Karpas-422 (cell line): ENCODE data around the gene AGPAT4. TPM values are rescaled to one million over a fixed set of nuclear protein-coding genes. Genes with fewer than 3 reads are reported as not detected.

Experiments
- DNase-seq: peaks from one replicate; pipeline ENCODE4 v3.0.0-alpha.2; 2015
- H2AFZ ChIP-seq: fragments of 200-600 bp; sonication (generic); 2 replicates; pipeline ENCODE4 v1.6.1; 2014; ENCODE audit warnings: antibody characterized with exemption, low read length, mixed read lengths
- H3K27ac ChIP-seq: fragments of 200-600 bp; sonication (generic); 2 replicates; pipeline ENCODE4 v1.5.1; 2014; ENCODE audit warnings: mild to moderate bottlenecking, low read length, moderate library complexity
- H3K27me3 ChIP-seq: fragments of 200-600 bp; sonication (generic); 2 replicates; pipeline ENCODE4 v1.6.1; 2014; ENCODE audit warnings: low read length, mixed read lengths
- H3K36me3 ChIP-seq: fragments of 200-600 bp; sonication (generic); 2 replicates; pipeline ENCODE4 v1.6.1; 2014; ENCODE audit warnings: low read length, mixed read lengths; ENCODE audit not compliant: insufficient read depth
- H3K4me1 ChIP-seq: fragments of 200-600 bp; sonication (generic); 2 replicates; pipeline ENCODE4 v1.6.1; 2014; ENCODE audit warnings: mild to moderate bottlenecking, low read length, mixed read lengths
- H3K4me2 ChIP-seq: fragments of 200-600 bp; sonication (generic); 2 replicates; pipeline ENCODE4 v1.6.1; 2014; ENCODE audit warnings: low read length, low read depth, mild to moderate bottlenecking; ENCODE audit not compliant: poor library complexity, severe bottlenecking
- H3K4me3 ChIP-seq: fragments of 200-600 bp; sonication (generic); 2 replicates; pipeline ENCODE4 v1.5.1; 2014; ENCODE audit warnings: mild to moderate bottlenecking, antibody characterized with exemption, low read length, mixed read lengths
- H3K79me2 ChIP-seq: fragments of 200-600 bp; sonication (generic); 2 replicates; pipeline ENCODE4 v1.6.1; 2014; ENCODE audit warnings: mild to moderate bottlenecking, low read length, mixed read lengths
- H3K9ac ChIP-seq: fragments of 200-600 bp; sonication (generic); 2 replicates; pipeline ENCODE4 v1.6.0; 2014; ENCODE audit warnings: low read length
- H3K9me2 ChIP-seq: fragments of 200-600 bp; sonication (generic), shearing (Covaris generic); replicated peaks from 2 replicates; pipeline ENCODE4 v1.6.0; 2014; ENCODE audit warnings: mild to moderate bottlenecking, low read length, moderate library complexity; ENCODE audit not compliant: insufficient read depth
- H3K9me3 ChIP-seq: fragments of 300-700, 200-600 bp; sonication (generic); 2 replicates; pipeline ENCODE4 v1.6.1; 2014; ENCODE audit warnings: low read length, mixed read lengths
- H4K20me1 ChIP-seq: fragments of 200-600 bp; sonication (generic); 2 replicates; pipeline ENCODE4 v1.6.1; 2014; ENCODE audit warnings: mild to moderate bottlenecking, antibody characterized with exemption, low read length, low read depth; ENCODE audit not compliant: insufficient read depth
- total RNA-seq: library from RNA; depleted of rRNA; stranded (reverse); fragments of >200 nt; shearing (Covaris generic); gene quantifications from 2 replicates; pipeline ENCODE4 v1.2.3, GENCODE V29; 2014; ENCODE audit warnings: low replicate concordance

Gene AGPAT4
- total RNA-seq, 1 experiment from 2014 or later, result 6.2 TPM

GRCh38 chr6:161266513-161267230 is 7.2 kb downstream of the AGPAT4 start:
- H3K27ac ChIP-seq, result no peak overlapping the region
- no peak overlapping the region for H3K4me3 ChIP-seq
- no peaks in the 10 kb centered on the region for H3K9me3 ChIP-seq
- no peak for DNase-seq
- H3K9me2 ChIP-seq, result no peaks in the 10 kb centered on the region
- no peaks in the 10 kb centered on the region for H4K20me1 ChIP-seq
- H3K4me1 ChIP-seq, result no peaks in the 10 kb centered on the region
- no peaks in the 10 kb centered on the region for H3K79me2 ChIP-seq
- H2AFZ ChIP-seq, result no peak overlapping the region
- no peak overlapping the region for H3K4me2 ChIP-seq
- H3K9ac ChIP-seq, result no peak overlapping the region
- H3K36me3 ChIP-seq, result no peaks in the 10 kb centered on the region
- H3K27me3 ChIP-seq, result no peaks in the 10 kb centered on the region

DNA sequence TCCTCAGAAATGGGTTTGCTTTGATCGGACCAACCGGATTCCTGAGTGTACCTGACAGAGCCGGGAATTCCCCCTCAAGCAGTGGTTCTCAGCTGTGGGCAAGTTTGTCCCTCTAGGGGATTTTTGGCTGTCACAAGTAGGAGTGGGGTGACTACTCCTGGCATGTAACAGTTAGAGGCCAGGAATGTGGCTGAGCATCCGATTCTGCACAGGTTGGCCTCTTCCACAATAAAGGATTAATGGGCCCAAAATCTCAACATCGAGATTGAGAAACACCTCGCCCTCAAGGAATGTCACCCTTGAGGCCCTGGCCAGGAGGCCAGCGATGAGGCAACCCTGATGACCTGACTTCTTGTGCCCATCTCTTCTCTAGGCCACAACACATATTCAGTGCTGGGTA is 7.9 kb downstream of the AGPAT4 start:
- Histone ChIP-seq H3K27me3 (no peaks in the 10 kb centered on the region), H3K79me2 (no peaks in the 10 kb centered on the region), H3K36me3 (no peaks in the 10 kb centered on the region), H3K9ac (no peak overlapping the region), H3K4me1 (no peaks in the 10 kb centered on the region), H2AFZ (no peak overlapping the region), H3K9me2 (no peaks in the 10 kb centered on the region), H3K4me2 (no peak overlapping the region), H3K9me3 (no peaks in the 10 kb centered on the region), H4K20me1 (no peaks in the 10 kb centered on the region), H3K27ac (no peak overlapping the region), H3K4me3 (no peak overlapping the region)
- no peak for DNase-seq

DNA sequence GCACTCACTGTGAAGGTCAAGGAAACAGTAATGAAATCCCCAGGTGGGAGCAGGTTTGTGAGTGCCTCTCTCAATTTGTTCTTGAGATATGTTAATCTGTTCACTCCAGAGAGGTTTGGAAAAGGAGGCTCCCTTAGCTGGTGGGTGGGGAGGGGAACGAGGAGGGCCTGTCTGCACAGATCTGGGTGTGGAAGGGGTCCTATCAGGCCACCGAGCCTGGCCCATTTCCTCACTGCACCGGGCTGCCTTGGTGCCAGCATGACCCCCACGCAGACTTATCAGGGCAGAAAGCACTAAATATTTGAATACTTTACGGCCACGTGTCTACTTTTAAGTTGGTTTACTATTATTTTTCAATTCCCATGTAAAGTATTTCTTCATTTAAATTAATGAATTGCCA is 8.3 kb downstream of the AGPAT4 start:
- Histone ChIP-seq H3K4me1 (no peaks in the 10 kb centered on the region), H3K9me2 (no peaks in the 10 kb centered on the region), H3K36me3 (no peaks in the 10 kb centered on the region), H3K4me3 (no peak overlapping the region), H3K4me2 (no peak overlapping the region), H3K9me3 (no peaks in the 10 kb centered on the region), H2AFZ (no peak overlapping the region), H3K27me3 (no peaks in the 10 kb centered on the region), H3K79me2 (no peaks in the 10 kb centered on the region), H4K20me1 (no peaks in the 10 kb centered on the region), H3K27ac (no peak overlapping the region), H3K9ac (no peak overlapping the region)
- DNase-seq, result no peak

- no peak overlapping the region for H3K4me2 ChIP-seq
- no peaks in the 10 kb centered on the region for H4K20me1 ChIP-seq
- no peaks in the 10 kb centered on the region for H3K9me2 ChIP-seq
- H3K9ac ChIP-seq, result no peak overlapping the region
- no peaks in the 10 kb centered on the region for H3K9me3 ChIP-seq
- no peaks in the 10 kb centered on the region for H3K27me3 ChIP-seq
- H3K4me1 ChIP-seq, result no peaks in the 10 kb centered on the region
- no peaks in the 10 kb centered on the region for H3K36me3 ChIP-seq
- no peaks in the 10 kb centered on the region for H3K79me2 ChIP-seq
- H2AFZ ChIP-seq, result no peak overlapping the region
- H3K4me3 ChIP-seq, result no peak overlapping the region
- H3K27ac ChIP-seq, result no peak overlapping the region
- no peak for DNase-seq
These were observed 9.7 kb downstream of the AGPAT4 start for GRCh38 chr6:161264181-161264580.

DNA sequence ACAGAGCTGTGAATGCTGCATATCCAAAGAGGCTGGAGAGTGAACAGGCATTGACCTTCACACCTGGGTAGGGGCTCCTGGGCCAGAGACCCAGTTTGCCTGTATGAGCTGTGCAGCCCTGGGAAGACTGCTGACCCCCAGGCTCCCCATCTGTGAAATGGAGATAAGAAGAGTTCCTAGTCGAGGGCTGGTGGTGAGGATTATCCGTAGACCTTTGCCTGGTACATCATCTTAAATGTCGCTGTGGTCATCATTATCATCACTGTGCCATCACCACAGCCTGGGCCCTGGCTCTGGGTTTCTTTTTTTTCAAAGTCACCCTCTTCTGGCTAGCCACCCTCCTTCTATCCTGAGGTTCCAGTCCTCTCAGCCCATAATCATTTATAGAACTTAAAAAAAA is 12.0 kb downstream of the AGPAT4 start:
- no peaks in the 10 kb centered on the region for H3K9me3 ChIP-seq
- DNase-seq, result no peak
- no peak overlapping the region for H3K4me2 ChIP-seq
- H4K20me1 ChIP-seq, result no peaks in the 10 kb centered on the region
- H3K4me1 ChIP-seq, result no peaks in the 10 kb centered on the region
- H3K27ac ChIP-seq, result no peak overlapping the region
- H3K9ac ChIP-seq, result no peak overlapping the region
- no peaks in the 10 kb centered on the region for H3K36me3 ChIP-seq
- H2AFZ ChIP-seq, result no peak overlapping the region
- no peak overlapping the region for H3K4me3 ChIP-seq
- H3K27me3 ChIP-seq, result no peaks in the 10 kb centered on the region
- no peaks in the 10 kb centered on the region for H3K9me2 ChIP-seq
- H3K79me2 ChIP-seq, result no peaks in the 10 kb centered on the region

- H3K9me3 ChIP-seq, result no peaks in the 10 kb centered on the region
- no peaks in the 10 kb centered on the region for H3K79me2 ChIP-seq
- H3K9me2 ChIP-seq, result no peaks in the 10 kb centered on the region
- no peaks in the 10 kb centered on the region for H4K20me1 ChIP-seq
- no peaks in the 10 kb centered on the region for H3K27me3 ChIP-seq
- no peaks in the 10 kb centered on the region for H3K4me1 ChIP-seq
- H3K9ac ChIP-seq, result no peak overlapping the region
- no peak overlapping the region for H3K4me3 ChIP-seq
- no peak overlapping the region for H3K4me2 ChIP-seq
- no peak overlapping the region for H2AFZ ChIP-seq
- DNase-seq, result no peak
- no peaks in the 10 kb centered on the region for H3K36me3 ChIP-seq
- H3K27ac ChIP-seq, result no peak overlapping the region
These were observed 12.5 kb downstream of the AGPAT4 start for GRCh38 chr6:161261325-161261724.

- Histone ChIP-seq H3K36me3 (no peaks in the 10 kb centered on the region), H3K79me2 (no peaks in the 10 kb centered on the region), H3K9ac (no peak overlapping the region), H3K27ac (no peak overlapping the region), H3K27me3 (no peaks in the 10 kb centered on the region), H3K4me2 (no peak overlapping the region), H3K9me2 (no peaks in the 10 kb centered on the region), H2AFZ (no peak overlapping the region), H4K20me1 (no peaks in the 10 kb centered on the region), H3K9me3 (no peaks in the 10 kb centered on the region), H3K4me3 (no peak overlapping the region), H3K4me1 (no peaks in the 10 kb centered on the region)
- DNase-seq, result no peak
These were observed 14.6 kb downstream of the AGPAT4 start for GRCh38 chr6:161259302-161259701.

GRCh38 chr6:161257793-161258457 is 15.9 kb downstream of the AGPAT4 start:
- Histone ChIP-seq H3K9ac (no peak overlapping the region), H3K4me2 (no peak overlapping the region), H4K20me1 (no peaks in the 10 kb centered on the region), H3K4me3 (no peak overlapping the region), H3K79me2 (no peaks in the 10 kb centered on the region), H3K36me3 (no peaks in the 10 kb centered on the region), H3K9me3 (no peaks in the 10 kb centered on the region), H3K27ac (no peak overlapping the region), H3K4me1 (no peaks in the 10 kb centered on the region), H3K9me2 (no peaks in the 10 kb centered on the region), H3K27me3 (no peaks in the 10 kb centered on the region), H2AFZ (no peak overlapping the region)
- no peak for DNase-seq
